Neutrophil (primary cell): ENCODE measurements around the gene BACE1.
A peak's percentile ranks its signal among the peaks of the same experiment; 100 is the strongest.

Source experiments
- H3K27ac ChIP-seq: fragments of 200-600 bp; sonication (generic); 2 replicates; pipeline ENCODE4 v1.5.1; 2016; ENCODE audit warnings: mild to moderate bottlenecking, moderate library complexity
- H3K27me3 ChIP-seq: fragments of 200-600 bp; sonication (generic); 2 replicates; pipeline ENCODE4 v1.6.0; 2016; ENCODE audit warnings: mild to moderate bottlenecking
- H3K36me3 ChIP-seq: fragments of 200-600 bp; sonication (generic); 2 replicates; pipeline ENCODE4 v1.5.1; 2017
- H3K4me1 ChIP-seq, 2 experiments: fragments of 200-600 bp in 1 of 2; sonication (generic) in 1 of 2; 1 replicate in 1 of 2; 2 replicates in 1 of 2; pipeline versions ENCODE4 v1.5.1 to v1.6.1; 2013 to 2016; ENCODE audit warnings: low read depth in 1 of 2, low read length in 1 of 2, mild to moderate bottlenecking in 1 of 2, moderate library complexity in 1 of 2; ENCODE audit not compliant: control insufficient read depth in 1 of 2, insufficient read depth in 1 of 2
- H3K4me3 ChIP-seq, 2 experiments: fragments of 200-600 bp in 1 of 2; sonication (generic) in 1 of 2; 1 replicate in 1 of 2; 2 replicates in 1 of 2; pipeline ENCODE4 v1.5.1; 2013 to 2016; ENCODE audit warnings: low read depth in 1 of 2, low read length in 1 of 2, mild to moderate bottlenecking in 1 of 2, moderate library complexity in 1 of 2
- H3K9me3 ChIP-seq: fragments of 200-600 bp; sonication (generic); 2 replicates; pipeline ENCODE4 v1.5.1; 2016
- TF ChIP-seq, protein P1 (sequence below): fragments of 200-600 bp; sonication (generic); IDR thresholded peaks from 2 replicates; pipeline ENCODE4 v1.5.1; 2016; ENCODE audit warnings: antibody characterized with exemption

BACE1 gene

DNA sequence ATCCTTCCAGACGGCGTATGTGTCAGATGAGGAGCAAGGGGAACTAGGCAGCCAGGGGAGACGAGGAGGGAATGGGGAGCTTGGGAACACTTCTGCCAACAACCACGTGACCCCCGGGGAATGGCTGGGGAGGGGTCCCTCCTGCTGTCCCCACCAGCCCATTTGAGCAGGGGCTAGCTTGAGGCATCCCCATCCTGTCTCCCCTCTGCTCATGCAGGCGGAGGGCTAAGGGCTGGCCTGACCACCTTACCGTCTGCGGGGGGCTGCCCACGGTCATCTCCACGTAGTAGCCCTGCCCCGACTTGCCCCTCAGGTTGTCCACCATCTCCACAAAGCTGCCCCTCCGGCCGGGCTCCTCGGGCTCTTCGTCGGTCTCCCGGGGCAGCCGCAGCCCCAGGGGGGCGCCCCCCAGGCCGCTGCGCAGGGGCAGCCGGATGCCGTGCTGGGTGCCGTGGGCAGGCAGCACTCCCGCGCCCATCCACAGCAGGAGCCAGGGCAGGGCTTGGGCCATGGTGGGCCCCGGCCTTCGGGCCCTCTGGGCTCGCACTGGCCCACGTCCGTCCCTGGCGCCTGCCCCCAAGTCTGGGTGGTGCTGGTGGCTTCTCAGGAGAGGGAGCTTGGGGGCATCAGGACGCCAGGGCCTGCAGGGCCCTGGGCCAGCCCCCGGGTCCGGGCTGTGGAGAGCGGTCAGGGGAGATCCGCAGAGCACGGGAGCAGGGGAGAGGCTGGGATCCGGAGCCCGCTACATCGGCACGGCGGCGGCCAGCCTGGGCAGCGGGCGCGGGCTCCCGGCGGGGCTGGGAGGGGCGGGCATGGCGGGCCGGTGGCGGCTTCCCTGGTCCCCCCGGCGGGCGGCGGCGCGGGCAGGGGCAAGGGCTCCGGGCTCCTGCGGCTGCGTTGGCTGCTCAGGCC lies 515 bp downstream of the BACE1 start:
- TF ChIP-seq, protein P1, sequence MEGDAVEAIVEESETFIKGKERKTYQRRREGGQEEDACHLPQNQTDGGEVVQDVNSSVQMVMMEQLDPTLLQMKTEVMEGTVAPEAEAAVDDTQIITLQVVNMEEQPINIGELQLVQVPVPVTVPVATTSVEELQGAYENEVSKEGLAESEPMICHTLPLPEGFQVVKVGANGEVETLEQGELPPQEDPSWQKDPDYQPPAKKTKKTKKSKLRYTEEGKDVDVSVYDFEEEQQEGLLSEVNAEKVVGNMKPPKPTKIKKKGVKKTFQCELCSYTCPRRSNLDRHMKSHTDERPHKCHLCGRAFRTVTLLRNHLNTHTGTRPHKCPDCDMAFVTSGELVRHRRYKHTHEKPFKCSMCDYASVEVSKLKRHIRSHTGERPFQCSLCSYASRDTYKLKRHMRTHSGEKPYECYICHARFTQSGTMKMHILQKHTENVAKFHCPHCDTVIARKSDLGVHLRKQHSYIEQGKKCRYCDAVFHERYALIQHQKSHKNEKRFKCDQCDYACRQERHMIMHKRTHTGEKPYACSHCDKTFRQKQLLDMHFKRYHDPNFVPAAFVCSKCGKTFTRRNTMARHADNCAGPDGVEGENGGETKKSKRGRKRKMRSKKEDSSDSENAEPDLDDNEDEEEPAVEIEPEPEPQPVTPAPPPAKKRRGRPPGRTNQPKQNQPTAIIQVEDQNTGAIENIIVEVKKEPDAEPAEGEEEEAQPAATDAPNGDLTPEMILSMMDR: no peak
- no peaks in the 10 kb centered on the region for H3K9me3 ChIP-seq
- H3K27me3 ChIP-seq: peaks cover 31% of the 10 kb centered on the region
- H3K36me3 ChIP-seq: no peaks in the 10 kb centered on the region
- peaks cover 37 to 38% of the 10 kb centered on the region in 2 experiments for H3K4me1 ChIP-seq
- H3K4me3 ChIP-seq: peak overlapping the region; percentile 39 to 62
- no peak overlapping the region for H3K27ac ChIP-seq

DNA sequence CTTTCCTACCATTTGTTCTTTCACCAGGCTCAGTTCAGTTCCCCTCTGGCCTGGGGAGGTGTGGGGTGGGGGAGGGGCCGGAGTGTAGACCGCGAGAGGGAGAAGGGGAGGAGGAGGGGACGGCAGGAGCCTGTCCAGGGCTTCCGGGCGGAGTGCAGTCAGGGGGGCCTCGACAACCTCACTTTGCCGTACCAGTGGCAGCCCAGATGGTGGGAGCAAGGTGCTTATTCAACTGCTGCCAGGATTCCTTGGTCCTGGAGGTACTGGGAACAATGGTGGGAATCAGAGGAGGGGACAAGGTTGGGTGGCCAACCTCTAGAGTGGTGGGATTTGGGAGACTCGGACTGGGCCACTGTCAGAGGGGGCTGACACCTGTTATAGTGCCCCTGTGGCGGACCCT lies 1.2 kb downstream of the BACE1 start:
- H3K36me3 ChIP-seq: no peaks in the 10 kb centered on the region
- TF ChIP-seq, protein P1: no peak
- H3K4me1 ChIP-seq: peaks cover 37 to 38% of the 10 kb centered on the region in 2 experiments
- no peaks in the 10 kb centered on the region for H3K9me3 ChIP-seq
- H3K27me3 ChIP-seq: peaks cover 31% of the 10 kb centered on the region
- H3K4me3 ChIP-seq: peak overlapping the region; percentile 39 to 62
- no peak overlapping the region for H3K27ac ChIP-seq

DNA sequence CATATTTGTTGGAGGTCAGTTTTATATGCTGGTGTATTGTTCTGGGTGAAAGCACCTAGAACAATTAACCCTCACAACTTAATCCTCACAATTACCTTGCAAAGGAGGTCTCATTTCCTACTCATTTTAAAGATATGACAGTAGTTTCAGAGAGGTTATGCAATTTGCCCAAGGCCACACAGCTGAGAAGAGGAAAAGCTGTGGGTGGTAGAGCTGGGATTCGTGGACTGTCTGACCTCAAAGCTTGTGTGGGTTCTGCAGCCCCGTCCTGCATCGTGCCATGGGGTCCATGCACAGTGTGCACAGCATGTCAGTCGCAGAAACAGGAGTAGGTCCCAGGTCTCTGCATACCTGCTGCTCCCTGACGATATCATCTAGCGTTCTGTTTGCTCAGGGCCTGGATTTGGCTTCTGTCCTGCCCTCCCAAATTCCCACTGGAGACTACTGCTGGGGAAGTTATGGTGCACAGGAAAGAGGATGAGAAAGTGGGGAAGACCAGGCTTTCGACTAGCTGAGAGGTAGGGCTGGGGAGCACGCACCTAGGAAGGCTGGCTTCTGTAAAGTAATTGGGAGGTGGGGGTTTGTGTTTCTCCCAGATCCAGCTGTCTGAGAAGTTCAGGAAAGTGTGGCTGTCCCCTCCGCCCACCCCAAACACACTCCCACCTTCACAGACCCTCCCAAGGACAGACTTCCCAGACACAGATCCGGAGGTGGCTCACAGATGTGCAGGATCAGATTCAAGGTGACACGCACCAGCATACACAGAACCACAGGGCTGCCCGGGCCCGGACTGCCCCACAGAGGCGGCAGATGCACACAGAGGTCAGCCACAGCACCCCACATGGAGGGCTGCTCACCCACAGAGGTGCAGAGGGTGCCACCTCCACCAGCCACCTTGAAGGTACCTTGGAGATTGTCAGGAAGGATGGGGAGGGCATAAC lies 2.0 kb downstream of the BACE1 start:
- Histone ChIP-seq H3K4me3 (peak overlapping the region in 1 of 2 experiments; percentile 62), H3K9me3 (no peaks in the 10 kb centered on the region)

DNA sequence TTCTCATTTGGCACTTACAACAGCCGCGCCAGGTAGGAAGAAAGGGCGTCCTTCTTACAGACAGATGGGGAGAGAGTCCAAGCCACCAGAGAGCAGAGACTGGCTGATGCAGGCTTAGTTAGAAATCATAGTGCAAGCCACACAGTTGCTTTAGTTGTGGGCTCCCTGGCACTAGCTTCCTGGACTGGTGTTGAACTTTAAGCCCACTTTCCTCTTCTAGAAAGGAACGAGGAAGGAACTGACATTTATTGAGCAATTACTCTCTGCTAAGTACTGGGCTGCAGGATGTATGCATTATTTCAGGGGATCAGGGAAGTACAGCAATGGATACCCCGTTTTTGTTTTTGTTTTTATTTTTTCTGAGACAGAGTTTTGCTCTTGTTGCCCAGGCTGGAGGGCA lies 3.0 kb downstream of the BACE1 start:
- TF ChIP-seq, protein P1: no peak
- Histone ChIP-seq H3K36me3 (no peaks in the 10 kb centered on the region), H3K4me3 (no peak overlapping the region)

More for the DNA sequence above, 2.0 kb downstream of the BACE1 start:
- Histone ChIP-seq H3K36me3 (no peaks in the 10 kb centered on the region), H3K4me1 (peaks cover 37 to 38% of the 10 kb centered on the region in 2 experiments), H3K27me3 (peaks cover 31% of the 10 kb centered on the region), H3K27ac (no peak overlapping the region)
- TF ChIP-seq, protein P1: no peak

DNA sequence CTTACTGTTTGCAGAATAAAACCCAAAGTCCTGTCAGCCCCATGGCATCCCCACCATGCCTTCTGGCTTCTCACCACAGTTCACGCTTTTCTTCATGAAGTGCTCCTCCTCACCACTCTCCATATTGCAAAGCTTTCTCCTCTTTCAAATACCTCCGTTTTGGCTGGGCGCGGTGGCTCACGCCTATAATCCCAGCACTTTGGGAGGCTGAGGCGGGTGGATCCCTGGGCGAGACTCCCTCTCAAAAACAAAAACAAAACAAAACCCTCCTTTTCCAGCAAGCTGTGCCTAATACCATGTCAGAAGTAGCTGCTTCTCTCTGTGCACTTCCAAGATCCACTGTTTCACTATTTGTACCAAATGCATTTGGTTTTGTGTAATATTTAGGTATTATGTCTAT lies 6.7 kb downstream of the BACE1 start:
- no peak overlapping the region for H3K4me3 ChIP-seq
- no peaks in the 10 kb centered on the region for H3K27me3 ChIP-seq
- H3K36me3 ChIP-seq: no peaks in the 10 kb centered on the region
- TF ChIP-seq, protein P1: no peak
- no peaks in the 10 kb centered on the region for H3K9me3 ChIP-seq
- no peak overlapping the region for H3K27ac ChIP-seq
- H3K4me1 ChIP-seq: peaks cover 16 to 17% of the 10 kb centered on the region in 2 experiments

More for the DNA sequence above, 3.0 kb downstream of the BACE1 start:
- H3K4me1 ChIP-seq: peaks cover 37 to 38% of the 10 kb centered on the region in 2 experiments
- H3K27ac ChIP-seq: peak overlapping the region; percentile 25
- H3K27me3 ChIP-seq: peaks cover 31% of the 10 kb centered on the region
- no peaks in the 10 kb centered on the region for H3K9me3 ChIP-seq
